ENCODE results near the gene MEIOB. TPM values are rescaled to one million over a fixed set of nuclear protein-coding genes. Genes with fewer than 3 reads are reported as not detected.

Gene MEIOB
- total RNA-seq, 3 donors from 2014 or later = not detected

DNA sequence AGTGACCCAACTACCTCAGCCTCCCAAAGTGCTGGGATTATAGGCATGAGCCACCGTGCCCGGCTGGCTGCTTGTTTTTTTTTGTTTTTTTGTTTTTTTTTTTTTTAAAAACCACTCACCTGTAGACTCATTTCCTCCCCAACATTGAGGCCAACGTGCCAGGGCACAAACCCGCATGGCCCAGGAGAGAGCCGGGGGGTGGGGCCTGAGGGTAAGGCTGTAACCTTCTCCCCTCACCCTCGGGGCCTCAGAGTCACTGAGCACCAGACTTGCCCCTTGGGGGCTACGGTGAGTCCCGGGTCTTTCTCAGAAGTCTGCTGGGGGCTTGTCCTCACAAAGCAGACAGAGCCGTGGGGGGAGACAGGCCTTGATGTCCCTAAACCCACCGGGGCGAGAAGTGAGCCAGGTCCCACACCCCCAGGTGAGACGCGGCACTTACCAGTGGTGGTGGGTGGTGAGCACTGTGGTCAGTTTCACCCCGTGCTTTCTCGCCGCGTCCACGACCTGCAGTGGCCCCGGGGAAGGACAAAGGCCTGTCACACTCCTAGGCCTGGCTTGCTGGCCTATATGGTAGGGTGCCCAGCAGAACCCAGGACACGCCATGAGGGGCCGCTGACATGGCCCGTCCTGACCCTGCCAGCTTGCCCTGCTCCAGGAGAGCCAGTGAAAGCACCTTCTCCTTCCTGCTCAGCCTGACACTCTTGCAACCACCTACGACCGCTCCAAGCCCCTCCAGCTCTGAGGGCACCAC is 49.9 kb downstream of the MEIOB start:
- no peak for DNase-seq
- H3K4me3 ChIP-seq = no peak overlapping the region

GRCh38 chr16:1820946-1821290 is 51.0 kb downstream of the MEIOB start:
- Histone ChIP-seq H3K36me3 (ENCODE audit: low read depth) (peaks cover 10% of the 10 kb centered on the region), H3K4me3 (no peak overlapping the region), H3K4me1 (ENCODE audit: low read depth) (peaks cover 7% of the 10 kb centered on the region), H3K9me3 (no peaks in the 10 kb centered on the region)
- intact Hi-C loops (cut with DNase I, micrococcal nuclease) = no loop called here
- TF ChIP-seq, protein P1, sequence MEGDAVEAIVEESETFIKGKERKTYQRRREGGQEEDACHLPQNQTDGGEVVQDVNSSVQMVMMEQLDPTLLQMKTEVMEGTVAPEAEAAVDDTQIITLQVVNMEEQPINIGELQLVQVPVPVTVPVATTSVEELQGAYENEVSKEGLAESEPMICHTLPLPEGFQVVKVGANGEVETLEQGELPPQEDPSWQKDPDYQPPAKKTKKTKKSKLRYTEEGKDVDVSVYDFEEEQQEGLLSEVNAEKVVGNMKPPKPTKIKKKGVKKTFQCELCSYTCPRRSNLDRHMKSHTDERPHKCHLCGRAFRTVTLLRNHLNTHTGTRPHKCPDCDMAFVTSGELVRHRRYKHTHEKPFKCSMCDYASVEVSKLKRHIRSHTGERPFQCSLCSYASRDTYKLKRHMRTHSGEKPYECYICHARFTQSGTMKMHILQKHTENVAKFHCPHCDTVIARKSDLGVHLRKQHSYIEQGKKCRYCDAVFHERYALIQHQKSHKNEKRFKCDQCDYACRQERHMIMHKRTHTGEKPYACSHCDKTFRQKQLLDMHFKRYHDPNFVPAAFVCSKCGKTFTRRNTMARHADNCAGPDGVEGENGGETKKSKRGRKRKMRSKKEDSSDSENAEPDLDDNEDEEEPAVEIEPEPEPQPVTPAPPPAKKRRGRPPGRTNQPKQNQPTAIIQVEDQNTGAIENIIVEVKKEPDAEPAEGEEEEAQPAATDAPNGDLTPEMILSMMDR (IDR thresholded peaks at IDR 0.05) = no peak
- no peak for ATAC-seq
- no peak for DNase-seq

More for the DNA sequence above, 49.9 kb downstream of the MEIOB start:
- Histone ChIP-seq H3K4me1 (ENCODE audit: low read depth) (peaks cover 7% of the 10 kb centered on the region), H3K9me3 (no peaks in the 10 kb centered on the region), H3K36me3 (ENCODE audit: low read depth) (peaks cover 5% of the 10 kb centered on the region)
- TF ChIP-seq, protein P1 (IDR thresholded peaks at IDR 0.05) = no peak
- no peak for ATAC-seq
- intact Hi-C loops (cut with DNase I, micrococcal nuclease) = no loop called here

DNA sequence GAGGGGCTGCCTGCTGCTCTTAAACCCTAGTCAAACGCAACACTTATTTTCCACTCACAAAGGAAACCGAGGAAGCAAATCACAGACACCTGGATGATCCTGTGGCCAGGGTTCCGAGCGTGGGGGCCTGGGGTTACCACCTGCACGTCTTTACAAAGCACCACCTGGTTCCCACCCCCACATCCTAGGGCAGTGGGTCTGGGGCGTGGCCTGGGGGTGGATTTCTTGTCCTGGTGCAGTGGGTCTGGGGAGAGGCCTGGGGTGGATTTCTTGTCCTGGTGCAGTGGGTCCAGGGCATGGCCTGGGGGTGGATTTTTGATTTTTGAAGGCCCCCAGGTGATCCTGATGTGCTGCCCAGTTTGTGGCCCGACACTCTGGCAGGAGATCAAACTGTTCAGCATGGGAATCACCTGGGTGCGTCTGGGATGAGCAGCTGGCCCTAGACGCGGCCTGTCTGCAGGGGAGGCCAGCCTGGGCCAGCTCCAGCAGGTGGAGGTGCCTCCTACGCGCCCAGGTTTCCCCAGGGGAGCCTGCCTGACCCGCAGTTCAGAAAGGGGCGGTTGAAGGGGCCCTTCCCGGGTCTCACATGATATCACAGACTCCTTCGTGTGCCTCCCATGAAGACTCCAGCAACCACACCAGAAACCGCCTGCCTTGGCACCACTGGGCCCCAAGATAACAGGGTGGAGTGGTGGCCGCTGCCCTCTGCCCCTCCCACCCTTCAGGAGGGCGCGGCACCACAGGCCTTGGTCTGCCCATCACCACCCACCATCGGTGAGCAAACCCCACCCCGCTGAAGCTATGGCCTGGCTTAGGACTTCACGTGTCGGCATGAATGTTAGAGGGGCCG is 51.6 kb downstream of the MEIOB start:
- TF ChIP-seq, protein P1 (IDR thresholded peaks at IDR 0.05) = no peak
- no peak overlapping the region for H3K4me3 ChIP-seq
- no peak for DNase-seq
- no peaks in the 10 kb centered on the region for H3K9me3 ChIP-seq
- peaks cover 3% of the 10 kb centered on the region for H3K4me1 ChIP-seq (ENCODE audit: low read depth)
- no peak for ATAC-seq
- intact Hi-C loops (cut with DNase I, micrococcal nuclease) = no loop called here
- H3K36me3 ChIP-seq (ENCODE audit: low read depth) = peaks cover 10% of the 10 kb centered on the region

DNA sequence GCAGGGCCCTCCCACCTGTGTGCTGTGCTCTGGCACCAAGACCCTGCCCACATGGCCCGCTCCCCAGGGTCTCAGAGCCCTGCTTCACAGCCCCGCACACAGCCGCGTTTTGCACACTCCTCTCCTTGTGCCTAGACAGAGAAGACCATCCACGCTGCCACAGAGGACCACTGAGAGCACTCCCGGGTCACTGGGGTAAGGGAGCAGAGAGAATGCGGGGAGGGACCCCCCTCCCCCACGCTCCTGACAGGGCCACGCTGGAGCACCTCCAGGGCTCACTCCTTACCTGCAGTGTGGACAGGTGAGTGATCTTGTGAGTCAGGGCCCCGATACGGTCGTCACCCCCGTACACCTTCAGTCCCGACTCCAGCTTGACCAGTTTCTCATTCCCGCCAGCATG is 52.4 kb downstream of the MEIOB start:
- no peak for ATAC-seq

GRCh38 chr16:1818873-1819525 is 53.0 kb downstream of the MEIOB start:
- Histone ChIP-seq H3K4me1 (ENCODE audit: low read depth) (no peaks in the 10 kb centered on the region), H3K9me3 (no peaks in the 10 kb centered on the region), H3K4me3 (no peak overlapping the region), H3K36me3 (ENCODE audit: low read depth) (peaks cover 10% of the 10 kb centered on the region)
- no peak for DNase-seq
- TF ChIP-seq, protein P1 (IDR thresholded peaks at IDR 0.05) = no peak
- intact Hi-C loops (cut with DNase I, micrococcal nuclease) = no loop called here
- no peak for ATAC-seq

More for the DNA sequence above, 52.4 kb downstream of the MEIOB start:
- Histone ChIP-seq H3K4me1 (ENCODE audit: low read depth) (no peaks in the 10 kb centered on the region), H3K9me3 (no peaks in the 10 kb centered on the region), H3K36me3 (ENCODE audit: low read depth) (peaks cover 10% of the 10 kb centered on the region), H3K4me3 (no peak overlapping the region)
- DNase-seq = no peak
- intact Hi-C loops (cut with DNase I, micrococcal nuclease) = no loop called here
- TF ChIP-seq, protein P1 (IDR thresholded peaks at IDR 0.05) = no peak
